Stimulated activated CD8-positive, alpha-beta memory T cell treated with anti-CD3 and anti-CD28 coated beads, Interleukin-4, amount 100 ng/mL, for 4 hours (primary cell): Measurements from ENCODE around the gene CEP112.

Experiments used
- DNase-seq, 2 donors: peaks; one replicate each; pipeline ENCODE4 v3.0.0-alpha.2; 2020; ENCODE audit warnings: low read depth in 2 of 2, low spot score in 1 of 2

Gene CEP112

DNA sequence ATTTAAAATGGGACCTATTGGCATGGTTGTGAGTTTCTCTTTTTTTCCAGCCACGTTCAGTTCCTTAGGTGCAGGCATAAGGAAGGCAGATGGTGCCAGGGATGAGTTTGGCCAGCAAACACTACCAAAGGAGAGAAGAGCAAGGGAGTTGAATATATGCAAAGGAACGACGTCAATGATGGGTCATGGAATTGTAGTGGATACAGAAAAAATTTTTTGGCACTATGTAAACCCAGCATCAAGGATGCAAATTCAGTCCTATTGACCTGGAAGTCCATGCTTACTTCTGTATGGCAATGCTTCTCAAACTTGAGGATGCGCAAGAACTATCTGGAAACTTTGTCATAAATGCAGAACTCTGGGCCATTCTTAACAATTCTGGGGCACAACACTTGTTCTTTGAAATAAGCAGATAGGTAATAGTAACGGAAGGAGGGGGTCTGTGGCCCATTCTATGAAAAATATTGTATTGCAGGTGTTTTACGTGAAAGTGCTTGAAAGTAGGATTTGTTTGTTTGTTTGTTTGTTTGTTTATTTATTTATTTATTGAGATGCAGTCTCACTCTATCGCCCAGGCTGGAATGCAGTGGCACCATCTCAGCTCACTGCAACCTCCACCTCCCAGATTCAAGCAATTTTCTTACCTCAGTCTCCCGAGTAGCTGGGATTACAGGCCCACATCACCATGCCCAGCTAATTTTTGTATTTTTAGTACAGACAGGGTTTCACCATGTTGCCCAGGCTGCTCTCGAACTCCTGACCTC, 19.3 kb upstream of the CEP112 start:
- no peak for DNase-seq

GRCh38 chr17:66210208-66210574, 18.3 kb upstream of the CEP112 start:
- DNase-seq, result no peak

- DNase-seq, result no peak
Measured at GRCh38 chr17:66207936-66208335, 16.0 kb upstream of the CEP112 start.

GRCh38 chr17:66203274-66204015, 11.5 kb upstream of the CEP112 start:
- no peak for DNase-seq

DNA sequence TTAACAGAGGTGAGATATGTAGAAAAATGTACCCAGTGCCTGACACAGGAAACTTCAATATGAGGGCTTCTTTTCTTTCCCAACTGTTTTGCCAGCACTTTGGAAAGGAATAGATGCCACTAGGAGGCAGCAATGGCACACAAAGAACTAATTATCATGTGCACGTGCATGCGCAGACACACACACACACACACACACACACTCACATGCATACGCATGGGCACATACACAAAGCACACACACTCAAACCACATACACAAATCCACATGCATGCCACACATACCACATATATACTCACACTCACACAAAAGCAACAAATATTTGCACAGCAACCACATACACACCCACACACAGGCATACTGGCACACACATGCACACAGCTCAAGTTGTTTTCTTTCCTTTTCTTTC, 8.8 kb upstream of the CEP112 start:
- DNase-seq, result no peak

GRCh38 chr17:66198242-66198641, 6.3 kb upstream of the CEP112 start:
- no peak for DNase-seq

DNA sequence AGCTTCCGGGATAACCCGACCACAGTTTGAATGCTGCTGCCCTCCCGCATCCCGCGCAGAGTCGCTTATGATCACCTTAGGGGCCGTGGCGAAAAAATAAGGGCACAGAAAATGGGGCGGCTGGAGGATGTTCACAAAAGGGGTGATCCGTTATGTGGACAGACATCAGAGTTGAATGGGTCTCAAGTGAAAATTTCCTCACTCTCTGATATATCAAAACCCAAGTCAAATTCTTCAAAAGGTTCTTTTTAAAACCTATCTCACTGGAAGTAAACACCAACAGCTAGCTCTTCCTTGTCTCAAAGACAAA, 400 bp upstream of the CEP112 start:
- no peak for DNase-seq

DNA sequence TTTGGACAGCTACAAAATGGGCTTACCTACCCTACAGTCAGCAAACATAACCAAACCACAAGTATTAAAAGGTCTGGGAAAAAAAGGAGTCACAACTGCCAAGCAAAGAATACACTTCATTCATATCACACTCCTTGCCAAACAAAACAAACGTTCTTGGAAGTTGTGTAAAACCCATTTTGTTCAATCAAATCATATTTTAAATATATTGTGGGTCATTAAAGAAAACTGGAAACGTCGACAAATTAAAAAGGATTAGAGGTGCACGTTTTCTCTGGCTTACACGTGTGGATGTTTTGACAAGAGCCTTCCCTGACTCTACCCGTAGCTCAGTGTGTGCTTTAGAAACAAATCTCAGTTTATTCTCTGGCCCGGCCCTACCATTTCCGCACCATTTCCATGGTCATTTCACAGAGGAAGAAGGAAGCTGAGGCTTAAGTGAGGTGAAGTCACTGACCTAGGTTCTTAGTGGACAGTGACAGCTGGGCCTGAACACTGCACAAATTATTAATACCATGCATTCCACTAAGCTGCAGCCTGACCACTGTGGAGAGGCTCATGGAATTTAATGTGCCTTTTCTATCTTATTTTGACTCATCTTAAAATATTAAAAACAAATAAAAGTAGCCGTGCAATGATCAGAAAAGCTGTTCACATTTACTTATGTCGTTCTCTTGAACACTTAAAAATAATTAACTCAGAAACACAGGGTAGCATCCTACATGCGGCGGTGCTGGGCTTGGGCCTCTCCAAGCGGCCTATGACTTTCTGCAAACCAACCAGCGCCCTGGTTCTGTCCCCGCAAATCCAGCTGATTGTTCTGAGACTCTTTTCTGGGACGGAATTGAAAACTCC, 968 bp downstream of the CEP112 start:
- no peak for DNase-seq

DNA sequence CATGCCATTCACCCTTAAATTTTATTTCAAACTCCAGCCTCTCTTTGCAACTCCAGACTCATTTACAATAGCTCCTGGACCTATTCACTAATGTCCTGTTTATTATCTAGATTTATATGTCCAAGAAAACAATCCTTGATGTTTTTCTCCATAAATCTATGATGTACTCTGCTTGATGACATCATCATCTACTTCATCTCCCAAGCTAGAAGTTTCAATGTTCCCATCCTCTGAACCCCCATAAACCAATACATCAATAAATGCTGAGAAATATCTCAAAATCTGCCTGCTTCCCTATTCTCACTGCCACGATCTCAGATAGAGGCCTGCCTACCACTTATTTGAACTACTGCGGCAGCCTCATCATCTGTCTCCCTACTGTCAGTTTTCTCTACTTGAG, 4.2 kb downstream of the CEP112 start:
- no peak for DNase-seq

DNA sequence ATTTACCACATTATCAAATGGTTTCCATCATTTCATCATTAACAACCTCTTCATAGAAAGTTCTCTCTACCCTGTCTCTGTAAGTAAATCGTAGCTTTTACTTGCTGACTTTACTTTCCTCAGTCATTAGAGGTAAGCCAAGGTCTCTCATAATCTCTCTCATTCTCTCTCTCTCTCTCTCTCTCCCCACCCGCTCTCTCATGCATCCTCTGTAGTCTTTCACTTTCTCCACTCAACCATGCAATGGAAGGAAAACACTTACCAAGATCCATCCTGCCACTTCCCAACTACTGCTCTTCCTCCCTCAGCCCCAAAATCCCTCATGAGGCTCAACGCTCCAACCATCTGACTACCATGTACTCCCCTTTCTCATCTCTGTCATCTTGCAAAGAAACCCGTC, 6.1 kb downstream of the CEP112 start:
- DNase-seq, result no peak

DNA sequence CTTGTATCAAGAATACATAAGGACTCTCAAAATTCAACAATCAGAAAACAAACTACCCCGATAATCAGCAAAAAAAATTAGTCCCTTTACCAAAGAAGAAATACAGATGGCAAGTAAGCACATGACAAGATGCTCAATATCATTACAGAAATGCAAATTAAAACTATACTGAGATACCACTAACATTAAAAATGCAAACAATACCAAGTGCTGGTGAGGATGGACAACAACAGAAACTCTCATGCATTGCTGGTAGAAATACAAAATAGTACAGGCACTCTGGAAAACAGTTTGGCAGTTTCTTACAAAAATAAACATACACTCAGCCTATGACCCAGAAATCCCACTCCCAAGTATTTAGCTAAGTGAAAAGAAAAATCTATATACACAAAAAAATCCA, 7.5 kb downstream of the CEP112 start:
- DNase-seq, result no peak

DNA sequence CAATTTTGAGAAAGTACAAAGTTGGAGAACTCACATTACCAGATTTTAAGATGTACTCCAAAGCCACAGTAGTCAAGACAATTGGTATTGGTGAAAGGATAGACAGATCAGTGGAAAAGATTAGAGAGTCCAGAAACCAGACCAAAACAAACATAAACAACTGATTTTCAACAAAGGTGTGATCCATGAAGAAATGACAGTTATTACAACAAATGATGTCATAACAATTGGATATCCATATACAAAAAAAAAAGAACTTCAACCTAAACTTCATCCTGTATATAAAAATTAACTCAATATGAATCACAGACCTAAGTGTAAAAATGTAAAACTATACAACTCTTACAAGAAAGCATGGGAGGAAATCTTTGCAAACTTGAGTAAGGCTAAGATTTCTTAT, 8.4 kb downstream of the CEP112 start:
- DNase-seq, result no peak

DNA sequence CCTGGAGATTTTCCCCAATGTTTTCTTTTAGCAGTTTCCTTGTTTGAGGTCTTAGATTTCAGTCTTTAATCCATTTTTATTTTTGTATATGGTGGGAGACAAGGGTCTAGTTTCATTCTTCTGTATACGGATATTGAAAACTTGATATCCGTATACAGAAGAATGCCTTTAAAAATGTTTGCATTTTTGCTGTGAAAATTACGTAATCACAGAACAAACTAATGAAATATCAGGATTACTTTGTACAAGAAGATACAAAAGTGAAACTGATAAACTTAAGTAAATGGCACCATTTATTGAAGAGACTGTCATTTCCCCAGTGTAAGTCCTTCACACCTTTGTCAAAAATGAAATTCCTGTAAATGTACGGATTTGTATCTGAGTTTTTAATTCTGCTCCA, 13.3 kb downstream of the CEP112 start:
- DNase-seq, result no peak

DNA sequence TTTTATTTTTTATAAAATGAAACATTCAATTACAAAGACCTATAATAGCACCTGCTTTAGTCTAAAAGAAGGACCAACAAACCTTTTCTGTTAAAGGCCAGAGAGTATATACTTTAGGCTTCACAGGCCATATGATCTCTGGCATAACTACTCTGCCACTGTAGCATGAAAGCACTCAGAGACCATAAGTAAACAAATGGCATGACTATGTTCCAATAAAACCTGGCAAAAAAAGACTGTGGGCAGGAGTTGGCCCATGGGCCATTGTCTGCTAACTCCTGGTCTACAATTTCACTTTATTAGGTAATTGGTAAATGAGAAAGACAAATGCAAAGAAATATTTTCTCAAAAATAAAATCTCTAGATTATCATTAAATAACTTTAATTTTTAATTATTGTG, 14.9 kb downstream of the CEP112 start:
- no peak for DNase-seq

DNA sequence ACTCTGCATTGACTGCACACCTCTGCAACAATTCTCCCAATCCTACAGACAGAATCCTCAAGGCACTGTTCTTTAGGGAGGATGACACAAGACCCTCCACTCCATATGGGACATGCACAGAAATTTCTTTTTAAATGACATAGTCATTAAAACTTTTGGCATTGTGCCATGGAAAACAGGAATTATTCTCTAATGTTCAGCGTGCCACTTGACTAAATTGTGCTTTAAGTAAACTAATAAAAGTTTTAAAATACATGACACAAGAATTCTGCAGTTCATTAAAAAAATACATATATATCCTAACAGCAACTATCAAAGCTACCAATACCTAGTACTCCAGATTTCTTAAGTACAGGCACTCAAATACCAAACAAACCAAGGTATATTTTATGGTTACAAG, 16.0 kb downstream of the CEP112 start:
- no peak for DNase-seq

DNA sequence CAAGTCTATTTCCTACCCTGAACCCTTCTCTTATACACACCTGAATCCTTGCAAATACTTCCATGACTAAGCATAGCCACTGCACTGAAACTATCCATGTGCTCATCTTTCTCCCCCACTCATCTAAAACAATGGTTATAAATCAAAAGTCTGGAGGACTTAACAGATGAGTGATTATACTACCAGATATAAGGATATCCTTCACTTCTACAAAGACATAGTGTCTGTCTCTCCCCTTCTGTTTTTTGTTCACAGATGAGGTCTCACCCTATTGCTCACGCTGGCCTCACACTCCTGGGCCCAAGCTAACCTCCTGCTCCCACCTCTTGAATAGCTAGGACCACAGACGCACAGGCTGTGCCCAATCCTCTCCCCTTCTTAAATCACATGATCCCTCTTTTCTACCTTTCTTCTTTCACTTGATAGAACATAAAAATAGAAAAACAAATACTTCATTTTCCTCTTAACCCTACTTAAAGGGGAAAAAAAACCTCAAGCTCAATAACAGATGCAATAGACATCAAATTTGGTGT, 19.2 kb downstream of the CEP112 start:
- DNase-seq, result no peak

- no peak for DNase-seq
Measured at GRCh38 chr17:66172144-66172543, 19.8 kb downstream of the CEP112 start.

- DNase-seq, result no peak
Measured at GRCh38 chr17:66171692-66172091, 20.2 kb downstream of the CEP112 start.

DNA sequence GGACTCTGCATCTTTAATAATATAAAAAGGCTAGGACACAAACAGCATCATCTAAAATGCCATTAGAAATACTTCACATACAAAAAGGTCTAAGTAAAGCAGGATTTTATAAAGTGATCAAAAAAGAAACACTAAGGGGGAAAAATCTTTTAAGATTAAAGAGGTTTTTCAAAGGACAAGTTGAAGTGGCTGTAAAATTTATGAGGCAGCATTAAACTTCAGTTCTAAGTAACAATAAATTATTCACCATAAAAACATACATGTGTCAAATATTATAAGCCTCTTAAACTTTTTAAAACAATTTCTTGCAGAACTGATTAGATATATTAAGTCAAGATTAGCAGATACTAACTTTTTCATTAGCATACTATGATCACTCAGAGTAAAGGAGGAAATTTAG, 20.8 kb downstream of the CEP112 start:
- DNase-seq, result no peak

- DNase-seq, result no peak
Measured at GRCh38 chr17:66169839-66170238, 22.1 kb downstream of the CEP112 start.

- DNase-seq, result no peak
Measured at GRCh38 chr17:66167189-66167815, 24.6 kb downstream of the CEP112 start.
